ENCODE results near the gene ITGA1.

The ITGA1 gene

DNA sequence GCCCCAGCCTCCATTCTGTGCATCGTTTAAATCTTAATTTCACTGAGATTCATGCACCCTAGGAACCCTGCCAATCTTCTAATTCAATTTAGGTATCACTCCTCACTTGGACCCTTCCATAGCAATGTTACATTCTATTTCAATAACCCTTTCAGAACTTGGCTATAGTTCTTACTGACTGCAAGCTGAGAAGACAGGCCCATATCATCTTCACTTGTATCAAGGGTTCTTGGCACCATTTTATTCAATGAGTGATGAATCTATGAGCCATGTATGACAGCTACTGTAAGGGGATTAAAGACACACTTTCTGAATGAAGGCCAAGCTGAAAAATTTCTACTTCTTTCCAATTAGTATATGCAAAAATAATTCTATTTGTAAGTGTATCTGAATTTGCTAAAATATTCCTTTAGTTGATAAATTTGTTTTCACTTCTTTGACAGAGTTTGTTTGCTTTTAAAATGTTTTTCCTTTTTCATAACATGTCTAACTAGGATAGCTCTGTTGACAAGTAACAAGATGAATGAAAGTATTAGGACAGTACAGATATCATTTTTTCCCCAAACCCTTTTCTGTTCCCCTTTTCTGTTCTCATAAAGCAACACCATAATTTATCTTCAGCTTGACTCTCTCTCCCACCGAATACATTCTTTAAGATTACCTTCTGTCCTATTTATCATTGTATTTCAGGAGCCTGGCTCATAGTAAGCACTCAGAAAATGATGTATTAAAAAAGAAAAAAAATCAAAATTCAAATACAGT lies 211.0 kb downstream of the ITGA1 start:
- DNase-seq (ENCODE audit: low read depth) = no peak

DNA sequence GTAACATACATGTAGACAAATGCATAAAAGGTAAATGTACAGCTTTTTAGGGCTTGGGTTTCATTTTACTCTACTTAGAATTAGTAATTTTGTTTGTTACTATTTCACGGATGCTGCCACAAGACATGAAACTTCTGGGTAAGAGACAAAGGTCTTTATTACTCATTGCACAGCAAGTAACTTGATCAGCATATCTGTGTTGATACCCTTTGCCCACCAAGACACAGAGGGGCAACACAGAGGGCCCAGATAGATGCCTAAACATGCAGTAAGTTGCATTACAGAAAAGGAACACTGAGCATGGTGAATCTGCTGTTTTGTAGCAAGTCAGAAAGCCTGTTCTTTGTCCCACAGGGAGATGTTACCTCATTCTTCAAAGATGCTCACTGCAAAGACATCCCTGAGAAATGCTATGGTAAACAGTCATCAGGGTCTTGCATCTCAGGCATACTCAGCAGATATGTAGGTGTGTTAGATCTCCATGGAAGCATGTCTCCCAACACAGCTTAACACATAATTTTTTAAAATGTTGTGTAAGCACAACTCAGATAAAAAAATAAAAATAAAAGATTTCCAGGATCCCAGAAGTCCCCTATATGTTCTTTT lies 211.7 kb downstream of the ITGA1 start:
- DNase-seq (ENCODE audit: low read depth) = no peak

DNA sequence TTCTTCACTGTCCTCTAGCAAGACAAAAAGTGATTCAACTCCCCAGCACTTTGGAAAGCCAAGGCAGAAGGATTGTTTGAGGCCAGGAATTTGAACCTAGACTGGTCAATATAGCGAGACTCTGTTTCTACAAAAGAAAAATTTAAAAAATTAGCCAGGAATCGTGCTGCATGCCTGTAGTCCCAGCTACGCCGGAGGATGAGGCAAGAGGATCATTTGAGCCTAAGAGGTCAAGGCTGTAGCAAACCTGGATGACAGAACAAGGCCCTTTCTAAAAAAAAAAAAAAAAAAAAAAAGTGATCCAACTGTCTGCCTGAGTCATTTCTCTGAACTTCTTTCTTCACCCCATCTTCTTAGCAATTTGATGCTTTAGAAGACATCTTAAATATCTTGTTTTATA lies 213.8 kb downstream of the ITGA1 start:
- no peak for DNase-seq (ENCODE audit: low read depth)

DNA sequence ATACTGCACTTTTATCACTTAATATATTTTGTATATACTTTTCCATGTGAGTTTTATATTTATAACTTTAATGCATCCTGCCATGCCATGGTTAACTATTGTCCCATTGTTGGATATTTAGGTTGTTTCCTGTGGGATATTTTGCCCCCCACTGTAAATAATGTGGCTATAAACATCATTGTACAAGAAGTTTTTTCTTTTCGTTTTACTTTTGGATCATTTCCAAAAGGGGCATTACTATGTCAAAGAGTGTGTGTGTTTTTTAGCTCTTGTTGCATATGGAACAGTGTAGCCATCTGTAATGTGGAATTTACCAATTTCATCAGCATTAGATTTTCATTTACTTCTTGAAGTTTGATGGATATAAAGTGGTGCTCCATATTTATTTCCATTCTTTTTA lies 214.8 kb downstream of the ITGA1 start:
- no peak for DNase-seq (ENCODE audit: low read depth)

DNA sequence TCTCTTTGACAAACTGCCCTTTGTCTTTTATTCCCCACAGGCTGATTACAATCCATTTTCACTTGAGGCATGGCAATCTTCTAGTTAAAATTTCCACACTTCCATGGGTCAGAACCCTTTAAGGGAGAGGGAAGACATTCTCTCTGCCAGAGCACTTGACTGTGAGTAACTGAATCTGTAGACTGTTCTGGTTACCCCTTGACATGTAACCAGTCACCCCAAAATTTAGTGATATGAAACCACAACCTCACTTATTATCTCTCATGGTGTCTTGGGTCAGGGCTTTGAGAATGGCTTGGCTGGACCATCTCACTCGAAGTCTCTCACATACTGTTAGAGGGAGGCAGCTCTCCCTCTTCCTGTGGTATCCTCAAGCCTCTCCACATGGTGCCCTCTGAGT lies 215.4 kb downstream of the ITGA1 start:
- no peak for DNase-seq (ENCODE audit: low read depth)

DNA sequence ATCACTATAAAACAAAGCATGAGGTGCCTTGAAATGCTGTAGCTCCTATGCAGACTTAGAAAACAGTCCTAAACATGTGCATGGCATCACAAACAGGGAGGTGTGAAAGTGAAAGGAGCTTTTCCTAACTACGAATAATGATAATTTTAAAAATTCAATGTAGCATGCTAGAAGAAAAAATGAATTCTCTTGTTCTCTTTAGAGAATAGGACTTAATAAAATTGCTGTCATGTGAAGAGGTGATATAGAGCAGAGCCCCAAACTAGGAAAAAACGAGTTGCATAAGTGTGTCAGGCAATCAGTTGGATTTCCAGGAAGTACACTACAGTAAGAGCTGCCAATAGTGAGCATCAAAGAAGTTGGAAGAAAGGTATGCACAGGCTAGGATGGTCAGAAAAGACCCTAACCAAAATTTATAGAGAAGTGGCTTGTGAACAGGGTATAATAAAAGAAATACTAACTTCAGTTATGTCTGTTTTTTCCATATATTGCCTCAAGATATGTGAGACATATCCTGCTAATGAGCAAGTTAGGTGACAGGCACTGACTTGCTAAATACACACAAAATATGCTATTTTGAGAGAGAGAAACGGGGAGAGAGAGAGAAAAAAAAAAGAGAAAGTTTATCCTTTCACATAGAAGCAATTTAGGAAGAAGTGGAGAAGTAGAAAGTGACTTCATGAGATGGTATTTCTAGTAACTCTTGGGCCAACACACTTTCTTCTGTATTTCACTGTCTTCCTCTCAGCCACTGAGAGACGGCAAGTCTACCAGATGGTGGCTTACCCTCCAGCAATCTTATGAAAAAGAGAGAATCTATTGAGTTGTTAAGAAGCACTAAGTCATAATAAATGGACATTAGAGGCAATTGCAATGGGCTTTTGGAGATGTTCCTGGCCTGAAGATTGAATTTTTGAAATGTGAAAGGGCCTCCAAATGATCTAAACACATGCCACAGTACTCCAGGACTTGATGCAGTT lies 219.5 kb downstream of the ITGA1 start:
- DNase-seq (ENCODE audit: low read depth) = no peak

DNA sequence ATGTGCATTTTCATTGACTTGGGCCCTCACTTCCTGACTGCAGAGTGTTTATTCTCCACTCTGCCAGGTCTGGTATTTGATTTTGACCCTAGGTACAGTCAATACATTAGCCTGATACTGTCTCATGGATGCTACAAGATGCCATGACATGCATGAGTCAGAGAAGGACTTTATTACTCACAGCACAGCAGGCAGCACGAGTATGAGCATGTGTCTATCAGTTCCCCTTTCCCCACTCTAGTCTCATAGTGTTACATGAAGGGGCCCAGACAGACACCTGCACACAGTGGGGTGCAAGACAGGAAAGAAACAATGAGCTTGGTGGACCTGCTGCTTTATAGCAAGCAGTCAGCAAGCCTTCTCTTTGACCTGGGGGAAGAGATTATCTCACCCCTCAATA lies 221.0 kb downstream of the ITGA1 start:
- DNase-seq (ENCODE audit: low read depth) = no peak

Measured in activated gamma-delta T cell treated with anti-CD3 and anti-CD28 coated beads, Interleukin-2, amount 50 U/mL, for 16 hours (primary cell).